LNCaP clone FGC (cell line): ENCODE measurements around the gene CKMT2.
A peak's percentile ranks its signal among the peaks of the same experiment; 100 is the strongest.

Experiments
- DNase-seq: peaks from one replicate; pipeline ENCODE4 v3.0.0-alpha.2; 2011; ENCODE audit warnings: low read depth
- H3K4me3 ChIP-seq: 2 replicates; pipeline ENCODE4 v1.5.1; 2011; ENCODE audit warnings: mild to moderate bottlenecking, low read depth, low read length, control low read depth
- TF ChIP-seq, protein P1 (sequence below): IDR thresholded peaks from 2 replicates; pipeline ENCODE4 v1.5.1; 2012; ENCODE audit warnings: mild to moderate bottlenecking; ENCODE audit not compliant: control insufficient read depth, insufficient read depth; ENCODE audit errors: extremely low read depth

CKMT2 gene

DNA sequence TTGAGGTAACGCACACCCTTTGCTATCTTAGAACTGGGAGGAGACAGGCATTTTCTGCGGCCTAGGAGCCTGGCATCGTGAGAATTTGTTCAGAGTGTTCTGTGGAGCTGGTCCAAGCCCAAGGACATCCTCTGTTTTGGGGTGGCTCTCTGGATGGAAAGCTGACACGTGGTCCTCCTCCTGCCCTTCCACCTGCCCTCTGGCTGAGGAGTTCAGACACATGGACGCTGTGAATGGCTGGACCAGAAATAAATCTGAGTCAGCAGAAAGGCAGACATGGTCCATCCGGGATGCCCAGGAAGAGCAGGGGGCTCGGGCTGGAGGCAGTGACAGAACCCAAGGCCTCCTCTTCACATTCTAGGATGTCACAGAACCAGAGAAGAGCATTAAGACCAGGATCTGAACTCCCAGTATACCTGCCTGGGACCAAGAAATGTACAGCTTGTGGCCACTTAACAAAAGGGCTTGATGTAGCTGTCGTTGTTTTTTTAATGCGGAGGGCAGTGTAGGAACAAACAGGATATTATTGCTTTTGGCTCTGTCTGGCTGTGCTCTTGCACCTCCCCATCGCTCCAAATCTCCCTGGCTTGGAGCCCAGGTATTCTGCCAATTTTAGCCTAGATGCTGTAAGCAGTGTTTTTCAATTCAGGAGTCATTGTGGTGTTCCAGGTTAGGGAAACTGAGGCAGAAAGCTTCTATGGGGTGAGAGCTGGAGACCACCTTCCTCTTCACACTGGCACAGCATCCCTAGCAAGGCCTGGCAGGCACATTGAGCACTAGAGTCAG, 2.4 kb downstream of the CKMT2 start:
- no peak overlapping the region for H3K4me3 ChIP-seq
- DNase-seq: peak; percentile 38
- TF ChIP-seq, protein P1, sequence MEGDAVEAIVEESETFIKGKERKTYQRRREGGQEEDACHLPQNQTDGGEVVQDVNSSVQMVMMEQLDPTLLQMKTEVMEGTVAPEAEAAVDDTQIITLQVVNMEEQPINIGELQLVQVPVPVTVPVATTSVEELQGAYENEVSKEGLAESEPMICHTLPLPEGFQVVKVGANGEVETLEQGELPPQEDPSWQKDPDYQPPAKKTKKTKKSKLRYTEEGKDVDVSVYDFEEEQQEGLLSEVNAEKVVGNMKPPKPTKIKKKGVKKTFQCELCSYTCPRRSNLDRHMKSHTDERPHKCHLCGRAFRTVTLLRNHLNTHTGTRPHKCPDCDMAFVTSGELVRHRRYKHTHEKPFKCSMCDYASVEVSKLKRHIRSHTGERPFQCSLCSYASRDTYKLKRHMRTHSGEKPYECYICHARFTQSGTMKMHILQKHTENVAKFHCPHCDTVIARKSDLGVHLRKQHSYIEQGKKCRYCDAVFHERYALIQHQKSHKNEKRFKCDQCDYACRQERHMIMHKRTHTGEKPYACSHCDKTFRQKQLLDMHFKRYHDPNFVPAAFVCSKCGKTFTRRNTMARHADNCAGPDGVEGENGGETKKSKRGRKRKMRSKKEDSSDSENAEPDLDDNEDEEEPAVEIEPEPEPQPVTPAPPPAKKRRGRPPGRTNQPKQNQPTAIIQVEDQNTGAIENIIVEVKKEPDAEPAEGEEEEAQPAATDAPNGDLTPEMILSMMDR: no peak

DNA sequence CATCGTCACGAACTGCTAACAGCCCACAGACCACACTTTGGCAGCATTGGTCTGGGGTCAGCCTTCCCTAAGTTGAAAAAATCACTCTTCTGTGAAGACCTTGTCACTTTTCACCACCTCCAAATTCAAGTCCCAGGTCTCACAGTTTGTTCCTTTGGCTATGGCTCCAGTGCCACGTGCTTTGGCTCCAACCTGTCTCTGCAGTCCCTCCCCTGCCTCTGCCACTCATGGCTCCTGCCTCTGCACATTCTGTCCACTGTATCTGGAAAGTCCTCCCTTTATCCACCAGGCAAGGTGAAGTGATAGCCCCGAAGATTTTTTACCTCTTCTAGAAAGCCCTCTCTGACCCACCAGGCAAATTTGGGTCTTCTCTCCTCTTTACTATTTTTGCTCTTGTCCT, 5.3 kb downstream of the CKMT2 start:
- TF ChIP-seq, protein P1: no peak
- no peak for DNase-seq
- no peak overlapping the region for H3K4me3 ChIP-seq

DNA sequence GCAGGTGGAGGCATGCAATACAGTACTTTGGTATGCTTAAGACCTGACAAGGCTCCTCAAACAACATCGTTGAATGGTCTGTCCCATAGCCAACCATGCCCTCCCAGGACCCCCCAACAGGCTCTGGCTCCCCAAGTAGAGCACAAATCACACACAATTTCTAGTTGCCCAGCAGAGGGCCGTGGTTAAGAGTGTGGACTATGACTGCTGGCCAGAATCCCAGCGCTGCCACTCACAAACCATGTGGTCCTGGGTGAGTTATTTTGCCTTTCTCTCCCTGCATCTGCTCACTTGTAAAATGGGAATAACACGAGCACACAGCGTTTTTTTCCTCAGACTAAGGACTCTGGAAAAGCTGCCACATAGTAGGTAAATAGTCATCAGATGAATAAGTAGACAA, 6.5 kb downstream of the CKMT2 start:
- no peak for DNase-seq
- no peak overlapping the region for H3K4me3 ChIP-seq
- TF ChIP-seq, protein P1: no peak

DNA sequence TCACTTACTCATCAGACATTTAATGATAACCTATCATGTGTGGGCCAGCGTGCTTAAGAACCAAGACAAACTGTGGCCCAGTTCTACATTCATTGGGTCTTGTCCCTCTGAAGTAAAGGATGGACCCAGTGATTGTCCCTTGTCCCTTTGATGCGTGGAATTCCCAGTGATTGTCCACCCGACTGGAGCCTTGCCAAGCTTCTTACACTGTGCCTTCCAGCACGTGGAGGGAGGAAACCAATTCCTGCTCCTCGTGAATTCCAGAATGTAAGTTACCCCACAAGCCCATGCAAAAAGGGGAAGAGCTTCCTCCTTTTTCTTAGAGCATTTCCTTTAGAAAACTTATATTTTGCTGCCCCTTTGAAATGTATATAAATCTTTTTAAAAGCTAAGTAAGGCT, 7.9 kb downstream of the CKMT2 start:
- TF ChIP-seq, protein P1: no peak
- DNase-seq: no peak

DNA sequence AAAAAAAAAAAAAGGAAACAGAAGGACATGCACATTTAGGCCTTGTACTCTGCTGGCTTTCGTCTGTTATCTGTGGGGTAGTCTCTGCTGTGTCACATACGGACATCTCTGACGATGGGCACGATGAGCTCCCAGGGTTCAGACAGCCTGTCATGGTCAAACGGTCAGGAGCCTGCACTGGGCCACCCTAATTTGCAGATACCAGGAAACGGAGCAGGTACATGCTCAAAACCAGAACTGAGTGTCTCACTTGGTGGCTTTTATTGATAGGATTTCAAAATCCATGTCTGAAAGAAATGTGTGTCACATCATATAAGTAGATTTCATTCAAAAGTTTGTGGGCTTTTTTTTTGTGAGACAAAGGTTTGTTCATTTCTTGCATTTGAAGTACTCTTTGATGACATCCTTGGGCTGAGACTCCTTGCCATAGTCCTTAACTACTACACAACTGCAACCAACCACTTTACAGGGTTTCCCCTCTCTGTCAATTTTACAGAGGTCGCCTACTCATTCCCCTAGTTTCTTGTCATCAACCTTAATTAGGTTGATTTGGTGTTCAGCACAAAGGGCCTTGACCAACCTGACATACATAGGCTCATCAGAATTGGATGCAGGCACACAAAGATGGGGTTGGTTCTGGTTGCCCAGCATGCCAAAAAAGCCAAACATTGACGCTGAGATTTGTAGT, 9.0 kb downstream of the CKMT2 start:
- DNase-seq: no peak
- no peak overlapping the region for H3K4me3 ChIP-seq
- TF ChIP-seq, protein P1: no peak

More for the DNA sequence above, 7.9 kb downstream of the CKMT2 start:
- H3K4me3 ChIP-seq: no peak overlapping the region

DNA sequence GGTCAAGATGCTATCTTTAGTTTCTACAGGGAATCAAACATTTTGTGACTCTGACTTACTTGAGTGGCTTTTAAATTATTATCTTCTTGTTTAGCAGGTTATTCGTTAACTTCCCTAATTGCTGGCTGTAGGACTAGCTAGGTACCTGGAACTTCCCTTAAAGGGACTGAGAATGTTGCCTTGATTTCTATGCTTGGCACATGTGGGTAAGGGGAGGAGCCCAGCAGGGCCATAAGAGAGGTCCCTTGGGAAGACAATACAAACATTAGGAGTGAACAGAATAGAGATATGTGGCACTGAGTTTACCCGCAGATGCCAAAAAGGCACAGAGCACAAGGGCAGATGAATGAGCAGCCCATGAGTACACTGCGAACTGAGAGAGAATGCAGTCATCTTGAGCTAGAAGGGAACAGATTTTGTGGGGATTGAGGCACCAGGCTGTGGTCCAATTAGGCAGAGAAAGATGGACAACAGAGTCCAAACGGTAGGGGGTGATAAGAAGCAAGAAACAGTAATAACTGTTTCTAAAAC, 9.8 kb downstream of the CKMT2 start:
- no peak for DNase-seq
- no peak overlapping the region for H3K4me3 ChIP-seq
- TF ChIP-seq, protein P1: no peak

DNA sequence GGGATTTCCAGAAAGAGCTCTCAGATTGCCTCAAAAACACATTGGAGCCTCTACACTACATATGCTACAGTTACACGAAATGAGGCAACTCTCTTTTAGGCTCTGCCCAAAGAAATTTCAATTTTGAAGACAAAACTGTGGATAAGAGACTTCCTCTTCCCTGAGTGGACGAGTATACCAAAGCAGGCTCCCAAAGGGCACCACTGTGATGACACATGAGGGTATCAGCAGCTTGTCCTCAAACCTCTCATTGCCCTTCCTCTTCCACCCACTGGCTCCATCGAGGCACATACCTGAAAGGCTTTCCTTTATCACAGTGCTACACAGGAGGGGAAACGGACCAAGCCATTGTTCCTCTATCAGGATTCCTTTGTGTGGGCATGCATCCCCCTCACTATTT, 11.3 kb downstream of the CKMT2 start:
- no peak overlapping the region for H3K4me3 ChIP-seq
- DNase-seq: no peak
- TF ChIP-seq, protein P1: no peak
